Neuron (in vitro differentiated cells): ENCODE data around the gene IHH.

Experiments
- H2AFZ ChIP-seq: one replicate; pipeline ENCODE4 v1.6.1; 2013; ENCODE audit warnings: low read depth, mild to moderate bottlenecking, inconsistent platforms, low read length, moderate library complexity
- H3K27me3 ChIP-seq: one replicate; pipeline ENCODE4 v1.6.1; 2013; ENCODE audit warnings: low read length; ENCODE audit not compliant: insufficient read depth
- H3K36me3 ChIP-seq: one replicate; pipeline ENCODE4 v1.6.1; 2013; ENCODE audit warnings: low read length; ENCODE audit not compliant: insufficient read depth
- H3K4me1 ChIP-seq: one replicate; pipeline ENCODE4 v1.6.1; 2013; ENCODE audit warnings: low read length; ENCODE audit not compliant: insufficient read depth
- H3K4me3 ChIP-seq: 2 replicates; pipeline ENCODE4 v1.5.1; 2013; ENCODE audit warnings: mild to moderate bottlenecking, low read length, moderate library complexity
- H3K9me3 ChIP-seq: one replicate; pipeline ENCODE4 v1.6.1; 2013; ENCODE audit warnings: low read length

IHH gene

GRCh38 chr2:219028141-219028540 lies 32.6 kb downstream of the IHH start:
- H2AFZ ChIP-seq: no peak overlapping the region
- no peaks in the 10 kb centered on the region for H3K36me3 ChIP-seq
- H3K27me3 ChIP-seq: peaks cover 19% of the 10 kb centered on the region
- H3K9me3 ChIP-seq: no peaks in the 10 kb centered on the region
- H3K4me1 ChIP-seq: peaks cover 10% of the 10 kb centered on the region
- no peak overlapping the region for H3K4me3 ChIP-seq

DNA sequence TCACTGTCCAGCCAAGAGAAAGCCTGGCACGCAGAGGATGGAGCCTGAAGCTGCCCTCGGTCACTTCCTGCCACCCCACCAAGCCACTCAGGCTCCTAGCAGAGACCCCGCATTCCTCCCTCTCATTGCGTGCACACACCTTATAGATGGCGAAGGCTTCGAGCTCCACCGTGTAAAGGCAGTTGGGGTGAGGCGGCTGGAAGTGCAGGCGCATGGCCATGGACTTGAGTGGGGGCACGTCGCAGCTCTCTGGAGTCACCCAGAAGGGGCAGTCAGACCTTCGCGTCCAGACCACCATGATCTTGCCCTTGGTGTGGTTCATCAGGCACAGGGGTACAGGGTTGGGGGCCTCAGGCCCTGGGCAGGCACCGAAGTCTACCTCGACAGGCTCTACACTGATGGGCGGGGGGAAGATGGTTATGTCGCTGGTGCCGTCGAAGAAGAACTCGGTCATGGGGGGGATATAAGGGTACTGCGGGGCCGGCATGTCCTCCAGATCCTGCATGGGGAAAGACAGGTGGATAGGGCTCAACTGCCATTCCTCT lies 33.1 kb downstream of the IHH start:
- no peaks in the 10 kb centered on the region for H3K9me3 ChIP-seq
- peaks cover 21% of the 10 kb centered on the region for H3K27me3 ChIP-seq
- H2AFZ ChIP-seq: no peak overlapping the region
- peaks cover 10% of the 10 kb centered on the region for H3K4me1 ChIP-seq
- no peaks in the 10 kb centered on the region for H3K36me3 ChIP-seq
- no peak overlapping the region for H3K4me3 ChIP-seq

GRCh38 chr2:219026946-219027345 lies 33.8 kb downstream of the IHH start:
- peaks cover 10% of the 10 kb centered on the region for H3K4me1 ChIP-seq
- no peak overlapping the region for H2AFZ ChIP-seq
- H3K36me3 ChIP-seq: no peaks in the 10 kb centered on the region
- no peaks in the 10 kb centered on the region for H3K9me3 ChIP-seq
- H3K27me3 ChIP-seq: peaks cover 23% of the 10 kb centered on the region
- no peak overlapping the region for H3K4me3 ChIP-seq

DNA sequence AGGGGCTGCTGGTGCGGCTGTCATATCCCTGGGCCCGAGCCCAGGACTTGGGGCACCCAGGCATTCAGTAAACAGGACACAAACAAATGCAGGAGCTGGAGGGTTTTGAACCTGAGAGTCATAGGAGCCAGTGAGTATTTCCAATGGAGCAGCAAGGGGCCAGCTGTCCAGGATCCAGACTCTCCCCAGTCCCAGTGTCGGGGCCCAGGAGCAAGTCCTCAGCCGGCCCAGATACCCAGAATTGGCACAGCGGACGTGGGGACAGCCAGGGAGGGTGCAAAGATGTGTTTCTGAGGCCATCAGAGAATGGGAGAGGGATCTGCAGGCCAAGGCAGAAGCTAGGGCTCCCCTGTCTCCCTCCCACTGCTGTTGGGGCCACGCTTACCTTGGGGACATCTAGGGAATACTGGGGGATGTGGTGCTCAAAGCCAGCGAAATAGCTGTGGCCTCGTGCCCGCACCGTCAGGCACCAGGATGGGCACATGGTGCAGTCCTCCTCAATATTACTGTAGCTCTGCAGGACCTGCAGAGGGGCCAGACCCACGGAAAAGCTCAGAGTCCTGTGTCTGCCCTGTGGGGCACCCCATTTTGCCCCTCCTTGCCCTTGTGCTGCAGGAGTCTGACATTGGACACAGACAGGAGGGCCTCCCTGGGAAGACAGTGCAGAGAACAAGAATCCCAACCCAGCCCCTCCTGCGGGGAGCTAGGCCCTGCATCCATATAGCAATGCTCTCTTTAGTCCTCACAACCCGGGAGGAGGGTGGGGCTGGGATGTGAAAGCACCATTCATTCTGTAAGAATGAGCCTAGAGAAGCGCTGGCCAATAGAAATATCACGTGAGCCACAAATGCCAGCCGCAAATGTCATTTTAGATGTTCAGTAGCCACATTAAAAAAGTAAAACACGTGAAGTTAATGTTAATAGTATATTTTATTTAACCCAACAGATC lies 34.8 kb downstream of the IHH start:
- Histone ChIP-seq H3K27me3 (peaks cover 29% of the 10 kb centered on the region), H2AFZ (no peak overlapping the region), H3K36me3 (no peaks in the 10 kb centered on the region), H3K9me3 (no peaks in the 10 kb centered on the region), H3K4me3 (no peak overlapping the region), H3K4me1 (peaks cover 10% of the 10 kb centered on the region)

GRCh38 chr2:219024059-219024458 lies 36.7 kb downstream of the IHH start:
- H3K4me1 ChIP-seq: peaks cover 8% of the 10 kb centered on the region
- H3K27me3 ChIP-seq: peaks cover 41% of the 10 kb centered on the region
- no peaks in the 10 kb centered on the region for H3K36me3 ChIP-seq
- H2AFZ ChIP-seq: no peak overlapping the region
- H3K9me3 ChIP-seq: no peaks in the 10 kb centered on the region
- no peak overlapping the region for H3K4me3 ChIP-seq

GRCh38 chr2:219023045-219023605 lies 37.6 kb downstream of the IHH start:
- Histone ChIP-seq H2AFZ (no peak overlapping the region), H3K9me3 (no peaks in the 10 kb centered on the region), H3K36me3 (no peaks in the 10 kb centered on the region), H3K27me3 (peaks cover 51% of the 10 kb centered on the region), H3K4me1 (peaks cover 8% of the 10 kb centered on the region), H3K4me3 (no peak overlapping the region)

- Histone ChIP-seq H3K4me1 (peaks cover 8% of the 10 kb centered on the region), H2AFZ (no peak overlapping the region), H3K4me3 (no peak overlapping the region), H3K27me3 (peaks cover 51% of the 10 kb centered on the region), H3K36me3 (no peaks in the 10 kb centered on the region), H3K9me3 (no peaks in the 10 kb centered on the region)
Observed at GRCh38 chr2:219022616-219023015, 38.1 kb downstream of the IHH start.

DNA sequence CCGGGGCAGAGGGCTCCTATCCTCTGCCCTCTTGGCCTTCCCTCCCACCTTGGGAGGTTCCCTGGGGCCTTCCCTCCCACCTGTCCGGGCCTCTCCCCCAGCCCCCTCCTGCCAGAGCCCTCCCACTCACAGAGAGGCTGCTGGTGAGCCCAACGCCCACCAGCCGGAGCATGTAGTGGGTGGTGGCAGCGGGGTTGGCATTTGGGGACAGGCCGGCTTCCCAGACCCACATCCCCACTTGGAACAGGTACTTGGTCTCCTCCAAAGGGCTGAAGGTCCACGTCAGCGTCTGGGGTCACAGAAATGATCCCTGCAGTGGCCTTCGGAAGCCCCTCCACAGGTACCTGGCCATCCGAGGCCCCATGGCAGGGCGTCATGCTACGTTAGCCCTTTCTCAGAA lies 38.7 kb downstream of the IHH start:
- Histone ChIP-seq H2AFZ (no peak overlapping the region), H3K4me1 (peaks cover 8% of the 10 kb centered on the region), H3K27me3 (peaks cover 54% of the 10 kb centered on the region), H3K4me3 (no peak overlapping the region), H3K36me3 (no peaks in the 10 kb centered on the region), H3K9me3 (no peaks in the 10 kb centered on the region)

- peaks cover 58% of the 10 kb centered on the region for H3K27me3 ChIP-seq
- H2AFZ ChIP-seq: no peak overlapping the region
- H3K4me1 ChIP-seq: peaks cover 8% of the 10 kb centered on the region
- H3K9me3 ChIP-seq: no peaks in the 10 kb centered on the region
- H3K36me3 ChIP-seq: no peaks in the 10 kb centered on the region
- no peak overlapping the region for H3K4me3 ChIP-seq
Observed at GRCh38 chr2:219021591-219021990, 39.1 kb downstream of the IHH start.

DNA sequence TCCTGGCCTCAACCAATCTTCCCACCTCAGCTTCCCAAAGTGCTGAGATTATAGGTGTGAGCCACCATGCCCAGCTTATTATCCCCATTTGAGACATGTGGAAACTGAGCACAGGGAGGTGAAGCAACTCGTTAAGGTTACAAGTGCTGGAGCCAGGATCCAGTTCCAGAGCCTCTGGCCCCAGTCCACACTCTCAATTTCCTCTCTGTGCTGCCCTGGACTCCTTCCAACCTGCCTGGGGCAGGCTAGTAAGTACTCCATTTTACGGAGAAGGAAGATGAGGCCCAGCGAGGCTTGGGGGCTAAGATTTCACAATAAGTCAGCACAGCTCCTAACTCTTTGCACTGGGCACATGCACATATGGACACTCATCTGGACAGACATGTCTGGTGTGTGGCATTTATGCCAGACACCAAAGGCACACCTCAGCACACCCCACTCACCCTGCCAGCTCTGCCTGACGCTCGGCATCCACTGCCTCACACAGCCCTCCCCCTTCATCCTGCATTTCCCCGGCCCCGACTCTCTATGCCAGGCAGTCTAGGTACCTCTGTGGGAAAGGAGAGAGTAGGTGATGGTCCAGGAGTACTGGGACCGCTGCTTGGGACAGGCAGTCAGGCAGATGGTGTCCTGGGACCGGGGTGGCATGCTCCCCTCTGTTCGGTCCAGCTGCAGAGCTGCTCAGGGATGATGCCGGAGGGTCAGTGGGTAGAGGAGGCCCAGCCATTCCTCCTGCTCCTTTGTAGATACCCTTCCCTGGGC lies 39.9 kb downstream of the IHH start:
- Histone ChIP-seq H3K36me3 (no peaks in the 10 kb centered on the region), H3K9me3 (no peaks in the 10 kb centered on the region), H2AFZ (no peak overlapping the region), H3K4me1 (peaks cover 8% of the 10 kb centered on the region), H3K27me3 (peaks cover 60% of the 10 kb centered on the region), H3K4me3 (no peak overlapping the region)

DNA sequence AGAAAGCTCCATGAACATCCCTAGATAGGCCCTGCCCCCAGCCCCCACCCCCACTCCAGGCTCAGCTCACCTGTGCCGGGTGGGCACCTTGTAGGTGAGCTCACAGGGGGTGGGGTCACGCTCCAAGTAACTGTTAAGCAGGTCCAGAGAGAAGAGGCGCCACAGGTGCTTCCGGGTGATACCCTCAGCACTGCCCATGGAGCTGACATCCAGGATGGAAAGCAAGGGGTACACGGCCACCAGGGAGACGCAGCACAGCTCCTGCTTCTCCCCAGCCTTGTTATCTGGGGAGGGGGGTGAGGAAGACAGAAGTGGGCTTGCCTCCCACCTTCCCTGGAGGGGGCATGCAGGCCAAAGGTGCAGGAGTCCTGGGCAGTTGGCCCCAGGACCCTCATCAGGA lies 41.3 kb downstream of the IHH start:
- Histone ChIP-seq H3K4me1 (peaks cover 6% of the 10 kb centered on the region), H3K27me3 (peaks cover 70% of the 10 kb centered on the region), H3K9me3 (no peaks in the 10 kb centered on the region), H2AFZ (no peak overlapping the region), H3K4me3 (no peak overlapping the region), H3K36me3 (no peaks in the 10 kb centered on the region)

- H3K4me3 ChIP-seq: no peak overlapping the region
- no peaks in the 10 kb centered on the region for H3K9me3 ChIP-seq
- no peaks in the 10 kb centered on the region for H3K36me3 ChIP-seq
- no peak overlapping the region for H2AFZ ChIP-seq
- H3K27me3 ChIP-seq: peaks cover 71% of the 10 kb centered on the region
- peaks cover under 1% of the 10 kb centered on the region for H3K4me1 ChIP-seq
Observed at GRCh38 chr2:219018726-219019125, 42.0 kb downstream of the IHH start.

- Histone ChIP-seq H3K4me1 (no peaks in the 10 kb centered on the region), H3K27me3 (peaks cover 67% of the 10 kb centered on the region), H3K9me3 (no peaks in the 10 kb centered on the region), H2AFZ (no peak overlapping the region), H3K4me3 (no peak overlapping the region), H3K36me3 (no peaks in the 10 kb centered on the region)
Observed at GRCh38 chr2:219018286-219018685, 42.4 kb downstream of the IHH start.
